HG03159 (cell line): ENCODE measurements around the gene TCEA2.

Experiments
- ATAC-seq: cut with Tn5 transposase; IDR thresholded peaks from one replicate; pipeline ENCODE4 v1.9.1; 2021; ENCODE audit warnings: mild to moderate bottlenecking, moderate library complexity; ENCODE audit not compliant: unreplicated experiment

TCEA2 gene

DNA sequence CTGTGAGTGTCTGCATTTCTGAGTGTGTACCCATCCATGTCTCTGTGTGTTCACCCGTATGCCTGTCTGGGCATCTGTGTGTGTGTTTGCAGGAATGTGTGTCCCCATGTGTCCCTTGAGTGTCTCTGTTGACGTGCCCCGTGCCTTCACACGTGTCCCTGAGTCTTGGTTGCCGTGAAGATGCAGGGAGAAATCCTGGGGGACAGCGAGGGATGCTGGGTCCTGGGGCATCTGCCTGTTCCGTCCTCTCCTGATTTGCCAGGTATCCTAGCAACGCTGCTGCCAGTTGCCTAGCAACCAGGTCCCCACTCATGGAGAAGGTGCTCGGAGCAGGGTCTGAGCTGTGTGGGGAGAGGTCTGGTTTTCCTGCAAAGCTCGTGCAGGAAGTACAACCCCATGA lies 27.2 kb downstream of the TCEA2 start:
- no peak for ATAC-seq

- no peak for ATAC-seq
Measured at GRCh38 chr20:64091340-64091739, 28.3 kb downstream of the TCEA2 start.

GRCh38 chr20:64091770-64092169 lies 28.8 kb downstream of the TCEA2 start:
- ATAC-seq: no peak

DNA sequence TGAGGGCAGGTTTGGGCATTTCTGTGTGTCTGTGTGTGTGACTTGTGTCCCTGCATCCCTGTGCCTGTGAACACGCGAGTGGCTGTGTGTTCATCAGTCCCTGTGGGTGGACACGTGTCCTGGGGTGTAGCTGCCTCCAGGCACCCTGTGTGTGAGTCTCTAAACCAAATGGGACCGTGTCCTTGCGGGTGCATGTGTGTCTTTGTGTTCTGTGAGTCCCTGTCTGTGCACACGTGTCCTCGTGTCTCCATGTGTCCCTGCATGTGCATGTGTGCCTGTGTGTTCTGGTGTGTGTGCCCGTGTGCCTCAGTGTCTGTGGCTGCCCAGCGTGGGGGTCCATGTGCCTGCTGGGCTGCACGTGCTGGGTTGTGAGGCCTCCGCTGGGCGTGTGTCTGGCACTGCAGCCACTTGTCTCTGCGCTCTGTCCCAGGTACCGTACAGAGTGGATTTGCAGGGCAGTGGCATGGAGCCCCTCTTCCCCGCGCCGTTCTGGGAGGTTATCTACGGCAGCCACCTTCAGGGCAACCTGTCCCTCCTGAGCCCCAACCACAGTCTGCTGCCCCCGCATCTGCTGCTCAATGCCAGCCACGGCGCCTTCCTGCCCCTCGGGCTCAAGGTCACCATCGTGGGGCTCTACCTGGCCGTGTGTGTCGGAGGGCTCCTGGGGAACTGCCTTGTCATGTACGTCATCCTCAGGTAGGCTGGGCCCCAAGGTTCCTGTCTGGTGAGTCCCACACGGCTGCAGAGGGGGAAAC lies 29.4 kb downstream of the TCEA2 start:
- no peak for ATAC-seq

- ATAC-seq: no peak
Measured at GRCh38 chr20:64093013-64093503, 30.1 kb downstream of the TCEA2 start.

- ATAC-seq: no peak
Measured at GRCh38 chr20:64095455-64095854, 32.5 kb downstream of the TCEA2 start.

DNA sequence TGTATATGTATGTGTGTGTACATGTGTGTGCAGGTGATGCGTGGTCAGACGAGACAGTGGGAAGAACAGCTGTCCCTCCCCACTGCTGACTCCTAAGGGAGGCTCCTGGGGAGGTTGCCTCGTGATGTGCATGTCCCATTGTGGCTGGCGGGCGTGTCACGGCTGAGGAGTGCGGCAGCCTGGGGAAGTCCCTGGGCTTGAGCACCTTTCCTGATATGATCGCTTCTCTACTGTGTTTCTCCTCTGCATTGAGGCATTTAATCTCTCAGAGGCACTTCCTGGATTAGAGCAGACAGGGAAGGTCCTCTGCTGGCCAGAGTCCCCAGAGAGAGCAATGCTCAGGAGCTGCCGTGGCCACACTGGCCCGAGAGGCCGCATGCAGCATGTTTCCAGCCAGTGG lies 32.9 kb downstream of the TCEA2 start:
- ATAC-seq: no peak

- ATAC-seq: no peak
Measured at GRCh38 chr20:64096535-64096934, 33.5 kb downstream of the TCEA2 start.

DNA sequence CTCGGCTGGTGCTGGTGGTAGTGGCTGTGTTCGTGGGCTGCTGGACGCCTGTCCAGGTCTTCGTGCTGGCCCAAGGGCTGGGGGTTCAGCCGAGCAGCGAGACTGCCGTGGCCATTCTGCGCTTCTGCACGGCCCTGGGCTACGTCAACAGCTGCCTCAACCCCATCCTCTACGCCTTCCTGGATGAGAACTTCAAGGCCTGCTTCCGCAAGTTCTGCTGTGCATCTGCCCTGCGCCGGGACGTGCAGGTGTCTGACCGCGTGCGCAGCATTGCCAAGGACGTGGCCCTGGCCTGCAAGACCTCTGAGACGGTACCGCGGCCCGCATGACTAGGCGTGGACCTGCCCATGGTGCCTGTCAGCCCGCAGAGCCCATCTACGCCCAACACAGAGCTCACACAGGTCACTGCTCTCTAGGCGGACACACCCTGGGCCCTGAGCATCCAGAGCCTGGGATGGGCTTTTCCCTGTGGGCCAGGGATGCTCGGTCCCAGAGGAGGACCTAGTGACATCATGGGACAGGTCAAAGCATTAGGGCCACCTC lies 35.5 kb downstream of the TCEA2 start:
- no peak for ATAC-seq

DNA sequence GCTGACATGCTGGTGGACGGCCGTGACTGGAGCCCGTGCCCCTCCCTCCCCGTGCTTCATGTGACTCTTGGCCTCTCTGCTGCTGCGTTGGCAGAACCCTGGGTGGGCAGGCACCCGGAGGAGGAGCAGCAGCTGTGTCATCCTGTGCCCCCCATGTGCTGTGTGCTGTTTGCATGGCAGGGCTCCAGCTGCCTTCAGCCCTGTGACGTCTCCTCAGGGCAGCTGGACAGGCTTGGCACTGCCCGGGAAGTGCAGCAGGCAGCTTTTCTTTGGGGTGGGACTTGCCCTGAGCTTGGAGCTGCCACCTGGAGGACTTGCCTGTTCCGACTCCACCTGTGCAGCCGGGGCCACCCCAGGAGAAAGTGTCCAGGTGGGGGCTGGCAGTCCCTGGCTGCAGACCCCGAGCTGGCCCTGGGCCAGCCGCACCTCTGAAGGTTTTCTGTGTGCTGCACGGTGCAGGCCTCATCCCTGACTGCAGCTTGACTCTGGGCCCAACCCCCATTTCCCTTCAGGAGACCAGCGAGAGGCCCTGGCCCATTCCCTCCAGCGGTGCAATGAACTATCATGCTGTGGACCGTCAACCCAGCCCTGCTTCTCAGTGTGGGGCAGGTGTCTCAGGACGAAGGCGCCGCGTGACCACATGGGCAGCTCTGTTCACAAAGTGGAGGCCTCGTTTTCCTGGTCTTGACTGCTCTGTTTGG lies 36.2 kb downstream of the TCEA2 start:
- no peak for ATAC-seq

DNA sequence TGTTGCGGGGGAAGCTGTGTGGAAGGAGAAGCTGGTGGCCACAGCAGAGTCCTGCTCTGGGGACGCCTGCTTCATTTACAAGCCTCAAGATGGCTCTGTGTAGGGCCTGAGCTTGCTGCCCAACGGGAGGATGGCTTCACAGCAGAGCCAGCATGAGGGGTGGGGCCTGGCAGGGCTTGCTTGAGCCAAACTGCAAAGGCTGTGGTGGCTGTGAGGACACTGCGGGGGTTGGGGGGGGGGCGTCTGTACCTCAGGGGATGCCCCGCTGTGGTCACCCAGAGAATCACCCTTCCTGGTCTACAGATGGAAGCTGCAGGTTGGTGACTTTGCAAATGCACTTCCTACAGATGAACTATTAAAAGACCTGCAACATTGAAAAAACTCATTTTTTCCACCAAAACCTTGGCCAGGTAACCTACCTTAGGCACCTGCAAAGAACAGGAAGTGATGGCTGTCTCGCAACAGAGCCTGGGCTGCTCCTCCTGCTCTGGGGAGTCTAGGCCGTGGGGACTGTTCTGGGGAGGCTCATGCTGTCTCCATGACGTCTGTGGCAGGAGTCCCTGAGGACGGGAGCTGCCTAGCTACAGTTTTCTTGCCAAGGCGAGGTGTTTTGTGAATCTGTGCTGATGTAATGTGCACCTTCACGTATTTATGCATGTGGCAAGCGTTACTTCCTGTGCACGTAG lies 37.0 kb downstream of the TCEA2 start:
- no peak for ATAC-seq

- no peak for ATAC-seq
Measured at GRCh38 chr20:64100566-64100888, 37.5 kb downstream of the TCEA2 start.

DNA sequence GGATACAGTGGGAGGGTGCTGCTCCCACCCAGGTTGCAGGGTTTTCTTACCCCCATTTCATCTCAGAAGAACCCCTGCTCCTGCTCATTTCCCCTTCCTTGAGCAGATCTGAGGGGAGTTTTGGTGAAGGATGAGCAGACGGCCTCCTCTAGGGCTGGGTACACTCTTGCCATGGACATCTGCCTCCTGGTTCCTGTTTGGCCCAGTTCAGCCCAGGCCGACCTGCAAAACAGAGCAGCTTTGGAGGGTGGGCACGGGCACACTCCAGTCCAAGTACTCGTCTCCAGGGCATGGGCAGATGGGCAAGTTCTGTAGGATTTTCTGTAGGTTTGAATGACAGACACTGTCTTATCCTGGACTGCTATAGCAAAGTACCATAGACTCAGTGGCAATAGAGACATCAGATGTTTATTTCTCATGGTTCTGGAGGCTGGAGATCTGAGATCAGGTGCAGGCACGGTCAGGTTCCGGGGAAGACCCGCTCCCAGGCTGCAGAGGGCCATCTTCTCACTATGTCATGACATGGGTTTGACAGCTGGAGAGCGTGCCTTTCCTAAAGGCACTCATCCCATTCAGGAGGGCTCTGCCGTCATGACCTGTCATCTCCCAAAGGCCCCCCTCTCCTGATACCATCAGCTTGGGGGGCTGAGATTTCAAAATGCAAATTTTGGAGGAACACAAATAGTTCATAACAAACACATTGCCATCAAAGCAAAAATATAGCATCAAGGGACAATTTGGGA lies 38.1 kb downstream of the TCEA2 start:
- no peak for ATAC-seq

- ATAC-seq: no peak
Measured at GRCh38 chr20:64101731-64102621, 39.0 kb downstream of the TCEA2 start.

DNA sequence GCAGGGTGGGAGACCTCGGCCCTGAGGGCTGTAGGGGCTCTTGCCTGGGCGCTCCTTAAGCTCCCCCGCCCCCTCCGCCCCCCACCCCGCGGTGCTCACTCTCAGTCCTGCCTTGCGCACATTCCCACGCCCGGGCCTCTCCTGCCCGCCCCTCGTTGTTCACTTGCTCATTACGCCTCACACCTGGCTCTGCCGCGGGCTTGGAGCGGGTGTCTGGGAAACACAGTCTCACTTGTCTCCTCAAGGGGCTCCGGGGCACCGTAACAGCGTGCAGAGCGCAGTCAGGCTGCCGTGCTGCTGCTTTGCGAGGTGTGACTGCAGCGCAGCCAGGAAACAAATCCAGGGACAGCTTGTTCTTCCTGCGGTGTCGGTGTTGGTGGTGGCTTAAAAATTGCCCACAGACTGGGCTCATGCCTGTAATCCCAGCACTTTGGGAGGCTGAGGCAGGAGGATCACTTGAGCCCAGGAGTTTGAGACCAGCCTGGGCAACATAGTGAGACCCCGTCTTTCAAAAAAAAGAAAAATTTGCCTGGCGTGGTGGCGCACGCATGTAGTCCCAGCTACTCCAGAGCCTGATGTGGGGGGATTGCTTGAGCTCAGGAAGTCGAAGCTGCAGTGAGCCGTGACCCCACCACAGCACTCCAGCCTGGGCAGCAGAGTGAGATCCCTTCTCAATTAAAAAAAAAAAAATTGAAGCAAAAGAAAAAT lies 39.8 kb downstream of the TCEA2 start:
- ATAC-seq: no peak

- ATAC-seq: no peak
Measured at GRCh38 chr20:64103871-64104666, 41.1 kb downstream of the TCEA2 start.

GRCh38 chr20:64104667-64105451 lies 41.9 kb downstream of the TCEA2 start:
- ATAC-seq: no peak
